IMR-90 (cell line): ENCODE results near the gene SYNE1.

Source experiments
- BHLHE40 ChIP-seq: fragments of 150-350 bp; IDR thresholded peaks from 2 replicates; pipeline ENCODE4 v1.6.1; 2016; ENCODE audit warnings: mild to moderate bottlenecking, low read depth, low read length
- CEBPB ChIP-seq: IDR thresholded peaks from 2 replicates; pipeline ENCODE4 v1.6.1; 2012; ENCODE audit warnings: low read depth, low read length, improper control_type of control experiment
- MAFK ChIP-seq: IDR thresholded peaks from 2 replicates; pipeline ENCODE4 v1.6.1; 2012; ENCODE audit warnings: low read depth, low read length, improper control_type of control experiment
- MAZ ChIP-seq: IDR thresholded peaks from 2 replicates; pipeline ENCODE4 v1.6.1; 2012; ENCODE audit warnings: low read depth, mild to moderate bottlenecking, low read length, improper control_type of control experiment, moderate library complexity, borderline replicate concordance
- POLR2A ChIP-seq: IDR thresholded peaks from 2 replicates; pipeline ENCODE4 v1.6.1; 2012; ENCODE audit warnings: mild to moderate bottlenecking, low read depth, low read length
- RAD21 ChIP-seq: IDR thresholded peaks from 2 replicates; pipeline ENCODE4 v1.6.1; 2012; ENCODE audit warnings: low read length, improper control_type of control experiment
- RCOR1 ChIP-seq: IDR thresholded peaks from 2 replicates; pipeline ENCODE4 v1.6.1; 2012; ENCODE audit warnings: mild to moderate bottlenecking, low read length, improper control_type of control experiment; ENCODE audit not compliant: insufficient replicate concordance
- RFX5 ChIP-seq: IDR thresholded peaks from 2 replicates; pipeline ENCODE4 v1.8.0; 2012; ENCODE audit warnings: low read depth, mild to moderate bottlenecking, low read length, moderate library complexity
- TF ChIP-seq, protein P1 (sequence below): conservative IDR thresholded peaks from 2 replicates; pipeline ENCODE4 v1.5.1; 2012; ENCODE audit warnings: mild to moderate bottlenecking, low read depth, low read length, improper control_type of control experiment
- TF ChIP-seq, protein P2 (sequence below): fragments of 150-350 bp; IDR thresholded peaks from 2 replicates; pipeline ENCODE4 v1.6.1; 2017; ENCODE audit warnings: mild to moderate bottlenecking, antibody characterized with exemption, low read length, low read depth

DNA sequence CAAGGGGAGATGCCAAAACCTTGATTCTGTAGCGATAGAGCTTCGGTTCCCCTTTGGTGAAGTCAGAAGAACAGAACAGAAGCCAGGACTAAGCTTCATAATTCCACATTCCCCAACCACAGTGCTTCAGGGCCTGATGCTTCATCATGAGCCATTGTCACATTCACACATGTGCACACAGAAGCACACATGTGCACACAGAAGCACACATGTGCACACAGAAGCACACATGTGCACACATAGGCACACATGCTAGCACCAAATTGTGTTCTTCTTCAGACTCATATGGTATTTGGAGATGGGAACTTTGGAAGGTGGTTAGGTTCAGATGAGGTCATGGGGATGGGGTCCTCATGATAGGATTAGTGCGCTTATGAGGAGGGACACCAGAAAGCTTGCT, 183.2 kb downstream of the SYNE1 start:
- TF ChIP-seq, protein P1, sequence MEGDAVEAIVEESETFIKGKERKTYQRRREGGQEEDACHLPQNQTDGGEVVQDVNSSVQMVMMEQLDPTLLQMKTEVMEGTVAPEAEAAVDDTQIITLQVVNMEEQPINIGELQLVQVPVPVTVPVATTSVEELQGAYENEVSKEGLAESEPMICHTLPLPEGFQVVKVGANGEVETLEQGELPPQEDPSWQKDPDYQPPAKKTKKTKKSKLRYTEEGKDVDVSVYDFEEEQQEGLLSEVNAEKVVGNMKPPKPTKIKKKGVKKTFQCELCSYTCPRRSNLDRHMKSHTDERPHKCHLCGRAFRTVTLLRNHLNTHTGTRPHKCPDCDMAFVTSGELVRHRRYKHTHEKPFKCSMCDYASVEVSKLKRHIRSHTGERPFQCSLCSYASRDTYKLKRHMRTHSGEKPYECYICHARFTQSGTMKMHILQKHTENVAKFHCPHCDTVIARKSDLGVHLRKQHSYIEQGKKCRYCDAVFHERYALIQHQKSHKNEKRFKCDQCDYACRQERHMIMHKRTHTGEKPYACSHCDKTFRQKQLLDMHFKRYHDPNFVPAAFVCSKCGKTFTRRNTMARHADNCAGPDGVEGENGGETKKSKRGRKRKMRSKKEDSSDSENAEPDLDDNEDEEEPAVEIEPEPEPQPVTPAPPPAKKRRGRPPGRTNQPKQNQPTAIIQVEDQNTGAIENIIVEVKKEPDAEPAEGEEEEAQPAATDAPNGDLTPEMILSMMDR, result no peak
- TF ChIP-seq POLR2A (no peak), MAZ (no peak), RCOR1 (no peak), CEBPB (no peak), RAD21 (no peak), MAFK (no peak), RFX5 (no peak), BHLHE40 (no peak)
- TF ChIP-seq, protein P2, sequence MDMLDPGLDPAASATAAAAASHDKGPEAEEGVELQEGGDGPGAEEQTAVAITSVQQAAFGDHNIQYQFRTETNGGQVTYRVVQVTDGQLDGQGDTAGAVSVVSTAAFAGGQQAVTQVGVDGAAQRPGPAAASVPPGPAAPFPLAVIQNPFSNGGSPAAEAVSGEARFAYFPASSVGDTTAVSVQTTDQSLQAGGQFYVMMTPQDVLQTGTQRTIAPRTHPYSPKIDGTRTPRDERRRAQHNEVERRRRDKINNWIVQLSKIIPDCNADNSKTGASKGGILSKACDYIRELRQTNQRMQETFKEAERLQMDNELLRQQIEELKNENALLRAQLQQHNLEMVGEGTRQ, result no peak
